ENCODE results near the gene SULT1A2. TPM values are rescaled to one million over a fixed set of nuclear protein-coding genes. Genes with fewer than 3 reads are reported as not detected.

Gene SULT1A2
- total RNA-seq, 1 experiment from 2014 or later: not detected

DNA sequence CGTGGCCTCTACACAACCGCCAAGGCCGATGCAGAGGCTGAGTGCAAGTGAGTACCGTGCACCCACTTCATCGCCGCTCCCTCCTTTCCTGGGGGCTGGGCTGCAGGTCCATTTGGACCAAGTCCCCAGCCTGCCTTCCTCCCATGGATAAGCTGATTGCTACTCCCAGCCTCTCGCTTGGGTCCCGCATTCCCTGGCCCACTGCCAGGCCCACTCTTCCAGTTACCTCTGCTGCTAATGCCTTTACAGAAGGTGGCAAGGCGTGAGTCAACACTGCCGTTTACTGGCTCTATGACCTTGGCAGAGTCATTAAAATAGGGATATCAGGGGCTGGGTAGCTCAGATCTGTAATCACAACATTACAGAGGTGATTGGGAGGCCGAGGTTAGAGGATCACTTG is 11.2 kb downstream of the SULT1A2 start:
- no peaks in the 10 kb centered on the region for H3K36me3 ChIP-seq (ENCODE audit: control insufficient read depth, insufficient read depth, low read length)
- intact Hi-C loops (cut with micrococcal nuclease; ENCODE audit: unreplicated experiment): no loop called here
- H3K4me1 ChIP-seq (ENCODE audit: control insufficient read depth, insufficient read depth, low read length): no peaks in the 10 kb centered on the region
- peak; percentile 47; the same call in 1 of the 2 replicates for ATAC-seq
- H3K27me3 ChIP-seq (ENCODE audit: control insufficient read depth, insufficient read depth, low read length): no peaks in the 10 kb centered on the region
- DNase-seq (ENCODE audit: low read depth, low spot score): no peak
- H3K9me3 ChIP-seq (ENCODE audit: control insufficient read depth, insufficient read depth, low read depth, low read length): no peaks in the 10 kb centered on the region
- no TSS peak for BruUV-seq (replicated peaks)
- no peak overlapping the region; the same call in 1 of the 2 replicates for H3K27ac ChIP-seq (ENCODE audit: low read length)
- in situ Hi-C loops (cut with HindIII; ENCODE audit: low pct_unique_long_range_greater_than_20kb, low sequenced_read_pairs): no loop called here
- H3K4me3 ChIP-seq (ENCODE audit: low read depth in 2 of 2, low read length in 2 of 2): no peak overlapping the region
- ChIA-PET POLR2A (no interaction called here), CTCF (no interaction called here)
- TF ChIP-seq, protein P1, sequence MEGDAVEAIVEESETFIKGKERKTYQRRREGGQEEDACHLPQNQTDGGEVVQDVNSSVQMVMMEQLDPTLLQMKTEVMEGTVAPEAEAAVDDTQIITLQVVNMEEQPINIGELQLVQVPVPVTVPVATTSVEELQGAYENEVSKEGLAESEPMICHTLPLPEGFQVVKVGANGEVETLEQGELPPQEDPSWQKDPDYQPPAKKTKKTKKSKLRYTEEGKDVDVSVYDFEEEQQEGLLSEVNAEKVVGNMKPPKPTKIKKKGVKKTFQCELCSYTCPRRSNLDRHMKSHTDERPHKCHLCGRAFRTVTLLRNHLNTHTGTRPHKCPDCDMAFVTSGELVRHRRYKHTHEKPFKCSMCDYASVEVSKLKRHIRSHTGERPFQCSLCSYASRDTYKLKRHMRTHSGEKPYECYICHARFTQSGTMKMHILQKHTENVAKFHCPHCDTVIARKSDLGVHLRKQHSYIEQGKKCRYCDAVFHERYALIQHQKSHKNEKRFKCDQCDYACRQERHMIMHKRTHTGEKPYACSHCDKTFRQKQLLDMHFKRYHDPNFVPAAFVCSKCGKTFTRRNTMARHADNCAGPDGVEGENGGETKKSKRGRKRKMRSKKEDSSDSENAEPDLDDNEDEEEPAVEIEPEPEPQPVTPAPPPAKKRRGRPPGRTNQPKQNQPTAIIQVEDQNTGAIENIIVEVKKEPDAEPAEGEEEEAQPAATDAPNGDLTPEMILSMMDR (IDR thresholded peaks at IDR 0.05): no peak
- TF ChIP-seq, protein P2, sequence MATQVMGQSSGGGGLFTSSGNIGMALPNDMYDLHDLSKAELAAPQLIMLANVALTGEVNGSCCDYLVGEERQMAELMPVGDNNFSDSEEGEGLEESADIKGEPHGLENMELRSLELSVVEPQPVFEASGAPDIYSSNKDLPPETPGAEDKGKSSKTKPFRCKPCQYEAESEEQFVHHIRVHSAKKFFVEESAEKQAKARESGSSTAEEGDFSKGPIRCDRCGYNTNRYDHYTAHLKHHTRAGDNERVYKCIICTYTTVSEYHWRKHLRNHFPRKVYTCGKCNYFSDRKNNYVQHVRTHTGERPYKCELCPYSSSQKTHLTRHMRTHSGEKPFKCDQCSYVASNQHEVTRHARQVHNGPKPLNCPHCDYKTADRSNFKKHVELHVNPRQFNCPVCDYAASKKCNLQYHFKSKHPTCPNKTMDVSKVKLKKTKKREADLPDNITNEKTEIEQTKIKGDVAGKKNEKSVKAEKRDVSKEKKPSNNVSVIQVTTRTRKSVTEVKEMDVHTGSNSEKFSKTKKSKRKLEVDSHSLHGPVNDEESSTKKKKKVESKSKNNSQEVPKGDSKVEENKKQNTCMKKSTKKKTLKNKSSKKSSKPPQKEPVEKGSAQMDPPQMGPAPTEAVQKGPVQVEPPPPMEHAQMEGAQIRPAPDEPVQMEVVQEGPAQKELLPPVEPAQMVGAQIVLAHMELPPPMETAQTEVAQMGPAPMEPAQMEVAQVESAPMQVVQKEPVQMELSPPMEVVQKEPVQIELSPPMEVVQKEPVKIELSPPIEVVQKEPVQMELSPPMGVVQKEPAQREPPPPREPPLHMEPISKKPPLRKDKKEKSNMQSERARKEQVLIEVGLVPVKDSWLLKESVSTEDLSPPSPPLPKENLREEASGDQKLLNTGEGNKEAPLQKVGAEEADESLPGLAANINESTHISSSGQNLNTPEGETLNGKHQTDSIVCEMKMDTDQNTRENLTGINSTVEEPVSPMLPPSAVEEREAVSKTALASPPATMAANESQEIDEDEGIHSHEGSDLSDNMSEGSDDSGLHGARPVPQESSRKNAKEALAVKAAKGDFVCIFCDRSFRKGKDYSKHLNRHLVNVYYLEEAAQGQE (IDR thresholded peaks at IDR 0.05; ENCODE audit: insufficient read depth in 1 of 2, low read depth in 2 of 2, low read length in 1 of 2): no peak
- TF ChIP-seq POLR2AphosphoS5 (IDR thresholded peaks at IDR 0.05; ENCODE audit: low read depth, low read length) (no peak), TCF7L2 (IDR thresholded peaks at IDR 0.05; ENCODE audit: low read depth, low read length) (no peak), SIN3A (IDR thresholded peaks at IDR 0.05; ENCODE audit: borderline replicate concordance, insufficient read depth, low read depth, low read length) (no peak)

DNA sequence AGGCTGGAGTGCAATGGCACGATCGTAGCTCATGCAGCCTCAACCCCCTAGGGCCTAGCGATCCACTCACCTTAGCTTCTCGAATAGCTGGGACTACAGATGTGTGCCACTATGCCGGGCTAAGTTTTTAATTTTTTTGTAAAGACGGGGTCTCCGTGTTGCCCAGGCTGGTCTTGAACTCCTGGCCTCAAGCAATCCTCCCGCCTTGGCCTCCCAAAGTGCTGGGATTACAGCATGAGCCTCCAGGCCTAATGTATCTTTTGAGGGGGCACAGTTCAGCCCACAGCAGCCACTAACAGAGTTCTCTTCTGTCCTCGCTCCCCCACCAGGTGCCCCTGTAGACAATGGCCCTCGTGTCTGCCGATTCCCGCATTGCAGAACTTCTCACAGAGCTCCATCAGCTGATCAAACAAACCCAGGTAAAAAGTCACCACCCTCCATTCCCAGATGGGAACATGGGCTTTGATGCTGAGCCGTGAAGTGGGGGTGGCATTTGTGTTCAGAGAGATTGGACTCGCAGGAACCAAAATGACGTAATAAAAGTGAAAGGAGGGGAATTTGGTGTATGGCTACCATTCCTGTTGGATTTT is 16.0 kb downstream of the SULT1A2 start:
- TF ChIP-seq SIN3A (IDR thresholded peaks at IDR 0.05; ENCODE audit: borderline replicate concordance, insufficient read depth, low read depth, low read length) (no peak), TCF7L2 (IDR thresholded peaks at IDR 0.05; ENCODE audit: low read depth, low read length) (no peak), POLR2AphosphoS5 (IDR thresholded peaks at IDR 0.05; ENCODE audit: low read depth, low read length) (no peak)
- TF ChIP-seq, protein P2 (IDR thresholded peaks at IDR 0.05; ENCODE audit: insufficient read depth in 1 of 2, low read depth in 2 of 2, low read length in 1 of 2): no peak
- TF ChIP-seq, protein P1 (IDR thresholded peaks at IDR 0.05): no peak
- Histone ChIP-seq H3K27ac (ENCODE audit: low read length) (no peak overlapping the region), H3K4me3 (ENCODE audit: low read depth in 2 of 2, low read length in 2 of 2) (no peak overlapping the region), H3K9me3 (ENCODE audit: control insufficient read depth, insufficient read depth, low read depth, low read length) (no peaks in the 10 kb centered on the region), H3K4me1 (ENCODE audit: control insufficient read depth, insufficient read depth, low read length) (no peaks in the 10 kb centered on the region), H3K27me3 (ENCODE audit: control insufficient read depth, insufficient read depth, low read length) (no peaks in the 10 kb centered on the region), H3K36me3 (ENCODE audit: control insufficient read depth, insufficient read depth, low read length) (no peaks in the 10 kb centered on the region)
- ChIA-PET CTCF (no interaction called here), POLR2A (no interaction called here)
- intact Hi-C loops (cut with micrococcal nuclease; ENCODE audit: unreplicated experiment): no loop called here
- in situ Hi-C loops (cut with HindIII; ENCODE audit: low pct_unique_long_range_greater_than_20kb, low sequenced_read_pairs): no loop called here
- no peak for DNase-seq (ENCODE audit: low read depth, low spot score)
- BruUV-seq (replicated peaks): no TSS peak
- ATAC-seq: no peak

Measured in Panc1 (cell line).